Keratinocyte (primary cell): ENCODE data around the gene USH2A.

ENCODE experiments used
- CTCF ChIP-seq, 3 experiments: IDR thresholded peaks in 1 of 3; conservative IDR thresholded peaks in 1 of 3; optimal IDR thresholded peaks in 1 of 3; 2 replicates in 2 of 3; 3 replicates in 1 of 3; pipeline versions ENCODE3 to v1.5.1; 2011; ENCODE audit warnings: low read length in 3 of 3, mild to moderate bottlenecking in 3 of 3, moderate library complexity in 2 of 3, control low read depth in 1 of 3, inconsistent platforms in 1 of 3; ENCODE audit not compliant: insufficient read depth in 2 of 3; ENCODE audit errors: extremely low read depth in 1 of 3
- EZH2 ChIP-seq: IDR thresholded peaks from one replicate; pipeline ENCODE4 v1.6.1; 2012; ENCODE audit warnings: inconsistent platforms, mild to moderate bottlenecking, low read length, moderate library complexity

GRCh38 chr1:216410026-216410425 is 13.2 kb downstream of the USH2A start:
- TF ChIP-seq CTCF (optimal IDR thresholded peaks at IDR 0.05 in 1 of 3, IDR thresholded peaks at IDR 0.05 in 1 of 3, conservative IDR thresholded peaks at IDR 0.05 in 1 of 3; ENCODE audit: extremely low read depth in 1 of 3, insufficient read depth in 2 of 3, low read length in 3 of 3) (no peak), EZH2 (no peak)
